A673 (cell line): ENCODE results near the gene ITPR1. TPM values are rescaled to one million over a fixed set of nuclear protein-coding genes. Genes with fewer than 3 reads are reported as not detected.

Source experiments
- BruUV-seq: library from RNA; stranded (reverse); fragments of 400-500 nt; replicated peaks from 2 replicates; lab custom pipeline; 2021; lab: Mats Ljungman, UMichigan
- CTCF ChIA-PET: fragments of 300-600 bp; sonication (Branson Sonifier 250); formaldehyde crosslinking; loops from one replicate; lab custom pipeline; 2022; ENCODE audit warnings: antibody characterized with exemption; lab: Charles Lee
- POLR2A ChIA-PET: fragments of 300-600 bp; sonication (Branson Sonifier 250); formaldehyde crosslinking; loops from one replicate; lab custom pipeline; 2022; ENCODE audit warnings: antibody characterized with exemption; ENCODE audit not compliant: low non-redundant PET; lab: Charles Lee
- DNase-seq: peaks from one replicate; pipeline ENCODE4 v3.0.0-alpha.2; 2015; ENCODE audit warnings: low spot score
- H3K27ac ChIP-seq: fragments of 200-600 bp; sonication (generic); 2 replicates; pipeline ENCODE4 v1.5.1; 2016; ENCODE audit warnings: mixed run types, low read depth, mild to moderate bottlenecking, mixed read lengths, antibody characterized with exemption, low read length; ENCODE audit not compliant: poor library complexity, severe bottlenecking
- H3K27me3 ChIP-seq: fragments of 200-600 bp; sonication (generic); replicated peaks from 2 replicates; pipeline ENCODE4 v1.6.1; 2017; ENCODE audit warnings: mixed run types, low read depth, mild to moderate bottlenecking, mixed read lengths, antibody characterized with exemption, low read length; ENCODE audit not compliant: insufficient read depth, poor library complexity
- H3K36me3 ChIP-seq: fragments of 200-600 bp; sonication (generic); 2 replicates; pipeline ENCODE4 v1.6.1; 2016; ENCODE audit warnings: mixed run types, mild to moderate bottlenecking, mixed read lengths, antibody characterized with exemption, low read length; ENCODE audit not compliant: insufficient read depth, poor library complexity, severe bottlenecking
- H3K4me1 ChIP-seq: fragments of 200-600 bp; sonication (generic); 2 replicates; pipeline ENCODE4 v1.6.1; 2017; ENCODE audit warnings: mixed run types, mild to moderate bottlenecking, mixed read lengths, antibody characterized with exemption, low read length; ENCODE audit not compliant: insufficient read depth, poor library complexity, severe bottlenecking
- H3K4me3 ChIP-seq: fragments of 200-600 bp; sonication (generic); 2 replicates; pipeline ENCODE4 v1.5.1; 2016; ENCODE audit warnings: low read depth, mixed run types, mild to moderate bottlenecking, mixed read lengths, low read length; ENCODE audit not compliant: poor library complexity, severe bottlenecking
- H3K9me3 ChIP-seq: fragments of 200-600 bp; sonication (generic); 2 replicates; pipeline ENCODE4 v1.6.1; 2016; ENCODE audit warnings: mixed run types, low read depth, mild to moderate bottlenecking, mixed read lengths, antibody characterized with exemption, low read length; ENCODE audit not compliant: poor library complexity, severe bottlenecking
- CTCF ChIP-seq: fragments of 300-800, 200-600 bp; sonication (generic); conservative IDR thresholded peaks from 2 replicates; pipeline ENCODE4 v1.5.1; 2017; ENCODE audit warnings: low read depth, mild to moderate bottlenecking, antibody characterized with exemption, low read length, moderate library complexity, mixed read lengths
- EZH2 ChIP-seq: fragments of 200-600 bp; sonication (generic); IDR thresholded peaks from 2 replicates; pipeline ENCODE4 v1.6.1; 2017; ENCODE audit warnings: borderline replicate concordance, low read depth, mild to moderate bottlenecking, mixed read lengths, antibody characterized with exemption, low read length; ENCODE audit not compliant: poor library complexity, severe bottlenecking
- intact Hi-C: fragments of 100-400 bp; cut with micrococcal nuclease; formaldehyde crosslinking; loops from one replicate; pipeline ENCODE4 v1.10.0; 2022; ENCODE audit not compliant: unreplicated experiment
- total RNA-seq: library from RNA; stranded (reverse); gene quantifications from 2 replicates; pipeline ENCODE4 v1.2.3, GENCODE V29; 2021

Gene ITPR1
- total RNA-seq, 1 experiment from 2014 or later, result 8.6 TPM

- Histone ChIP-seq H3K4me1 (no peaks in the 10 kb centered on the region), H3K4me3 (no peak overlapping the region), H3K27me3 (no peaks in the 10 kb centered on the region), H3K36me3 (no peaks in the 10 kb centered on the region), H3K9me3 (no peaks in the 10 kb centered on the region), H3K27ac (no peak overlapping the region)
- POLR2A ChIA-PET, result no interaction called here
- no TSS peak for BruUV-seq
- no peak for DNase-seq
- TF ChIP-seq EZH2, result no peak
- TF ChIP-seq CTCF, result no peak
- CTCF ChIA-PET, result no interaction called here
- intact Hi-C loops, result no loop called here
These were observed 122.6 kb downstream of the ITPR1 start for GRCh38 chr3:4615750-4616149.

GRCh38 chr3:4623421-4623999 lies 130.4 kb downstream of the ITPR1 start:
- ChIA-PET POLR2A (no interaction called here), CTCF (no interaction called here)
- TF ChIP-seq CTCF (no peak), EZH2 (no peak)
- Histone ChIP-seq H3K9me3 (no peaks in the 10 kb centered on the region), H3K36me3 (no peaks in the 10 kb centered on the region), H3K27ac (no peak overlapping the region), H3K4me3 (no peak overlapping the region), H3K27me3 (no peaks in the 10 kb centered on the region), H3K4me1 (no peaks in the 10 kb centered on the region)
- DNase-seq, result no peak
- intact Hi-C loops, result no loop called here
- BruUV-seq, result no TSS peak

GRCh38 chr3:4627651-4628375 lies 134.7 kb downstream of the ITPR1 start:
- no peak for TF ChIP-seq CTCF
- no peak for TF ChIP-seq EZH2
- no peak overlapping the region for H3K27ac ChIP-seq
- DNase-seq, result no peak
- no peaks in the 10 kb centered on the region for H3K9me3 ChIP-seq
- H3K4me3 ChIP-seq, result no peak overlapping the region
- CTCF ChIA-PET, result no interaction called here
- intact Hi-C loops, result no loop called here
- H3K4me1 ChIP-seq, result no peaks in the 10 kb centered on the region
- POLR2A ChIA-PET, result interaction anchor here (0.7 kb wide), 1 partner anchor 353 kb away, joined by 3 read pairs; no protein-coding TSS in a partner anchor
- no TSS peak for BruUV-seq
- H3K27me3 ChIP-seq, result no peaks in the 10 kb centered on the region
- no peaks in the 10 kb centered on the region for H3K36me3 ChIP-seq
